Measurements from ENCODE around the gene TMCC3.

DNA sequence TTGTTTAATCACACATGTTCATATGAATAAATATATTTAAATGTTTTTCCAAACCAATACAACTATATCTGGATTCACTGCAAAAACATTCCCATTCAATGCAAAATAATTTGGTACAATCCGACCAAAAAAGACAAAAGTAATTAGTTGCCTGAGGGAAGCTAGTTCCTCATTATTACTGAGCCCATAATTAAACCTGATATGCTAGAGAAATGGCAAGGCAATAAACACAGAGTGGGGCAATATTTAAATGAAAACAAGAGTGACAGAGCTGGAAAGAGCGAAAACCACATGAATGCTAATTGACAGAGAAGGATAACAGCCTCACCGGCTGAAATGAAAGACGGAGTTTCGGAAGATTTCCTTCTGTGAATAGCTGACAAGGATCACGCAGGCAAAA is 82.6 kb downstream of the TMCC3 start:
- TF ChIP-seq, protein P1, sequence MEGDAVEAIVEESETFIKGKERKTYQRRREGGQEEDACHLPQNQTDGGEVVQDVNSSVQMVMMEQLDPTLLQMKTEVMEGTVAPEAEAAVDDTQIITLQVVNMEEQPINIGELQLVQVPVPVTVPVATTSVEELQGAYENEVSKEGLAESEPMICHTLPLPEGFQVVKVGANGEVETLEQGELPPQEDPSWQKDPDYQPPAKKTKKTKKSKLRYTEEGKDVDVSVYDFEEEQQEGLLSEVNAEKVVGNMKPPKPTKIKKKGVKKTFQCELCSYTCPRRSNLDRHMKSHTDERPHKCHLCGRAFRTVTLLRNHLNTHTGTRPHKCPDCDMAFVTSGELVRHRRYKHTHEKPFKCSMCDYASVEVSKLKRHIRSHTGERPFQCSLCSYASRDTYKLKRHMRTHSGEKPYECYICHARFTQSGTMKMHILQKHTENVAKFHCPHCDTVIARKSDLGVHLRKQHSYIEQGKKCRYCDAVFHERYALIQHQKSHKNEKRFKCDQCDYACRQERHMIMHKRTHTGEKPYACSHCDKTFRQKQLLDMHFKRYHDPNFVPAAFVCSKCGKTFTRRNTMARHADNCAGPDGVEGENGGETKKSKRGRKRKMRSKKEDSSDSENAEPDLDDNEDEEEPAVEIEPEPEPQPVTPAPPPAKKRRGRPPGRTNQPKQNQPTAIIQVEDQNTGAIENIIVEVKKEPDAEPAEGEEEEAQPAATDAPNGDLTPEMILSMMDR (conservative IDR thresholded peaks at IDR 0.05 in 1 of 2, IDR thresholded peaks at IDR 0.05 in 1 of 2; ENCODE audit: extremely low read depth in 1 of 2, insufficient read depth in 1 of 2, low read depth in 1 of 2, low read length in 2 of 2), result no peak
- no peak for TF ChIP-seq EZH2 (IDR thresholded peaks at IDR 0.05; ENCODE audit: borderline replicate concordance, low read length)

All from mammary epithelial cell (primary cell).